Measurements from ENCODE around the gene CPEB2.
"Not testable (repeated sequence)": the region's sequence is repeated elsewhere in the genome, so short reads cannot be mapped to it uniquely, and the experiment has no call there.

CPEB2 gene

DNA sequence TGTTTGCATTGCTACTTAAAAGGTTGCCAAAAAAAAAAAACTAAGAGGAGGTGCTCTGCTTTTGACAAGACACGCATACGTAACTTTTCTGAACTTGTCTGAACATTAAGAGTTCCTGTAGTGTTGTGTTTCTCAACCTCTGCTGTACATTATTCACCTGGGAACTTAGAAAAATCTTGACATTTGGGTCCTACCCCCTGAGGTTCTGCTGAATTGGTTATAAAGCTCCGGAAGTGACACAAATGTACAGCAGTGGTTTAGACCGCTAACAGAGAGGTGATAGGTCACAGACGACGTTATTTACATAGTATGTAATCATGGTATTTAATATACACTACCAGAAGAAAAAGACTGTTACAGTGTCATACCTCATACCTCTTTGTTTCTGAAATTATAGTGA, 61.1 kb downstream of the CPEB2 start:
- no peak for DNase-seq

GRCh38 chr4:15065516-15065915, 63.2 kb downstream of the CPEB2 start:
- no peak for DNase-seq

DNA sequence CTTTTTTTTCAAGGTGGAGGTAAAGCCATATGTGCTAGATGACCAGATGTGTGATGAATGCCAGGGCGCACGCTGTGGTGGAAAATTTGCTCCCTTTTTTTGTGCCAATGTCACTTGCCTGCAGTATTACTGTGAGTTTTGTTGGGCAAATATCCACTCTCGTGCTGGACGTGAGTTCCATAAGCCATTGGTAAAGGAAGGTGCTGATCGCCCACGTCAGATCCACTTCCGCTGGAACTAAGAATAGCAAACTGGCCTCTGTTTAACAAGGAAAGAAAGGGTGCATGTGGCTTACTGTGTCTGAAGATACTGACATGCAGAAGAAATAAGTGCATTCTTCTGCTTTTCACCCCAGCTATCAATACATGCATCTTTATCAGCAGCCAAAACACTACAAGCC, 63.9 kb downstream of the CPEB2 start:
- no peak for DNase-seq

DNA sequence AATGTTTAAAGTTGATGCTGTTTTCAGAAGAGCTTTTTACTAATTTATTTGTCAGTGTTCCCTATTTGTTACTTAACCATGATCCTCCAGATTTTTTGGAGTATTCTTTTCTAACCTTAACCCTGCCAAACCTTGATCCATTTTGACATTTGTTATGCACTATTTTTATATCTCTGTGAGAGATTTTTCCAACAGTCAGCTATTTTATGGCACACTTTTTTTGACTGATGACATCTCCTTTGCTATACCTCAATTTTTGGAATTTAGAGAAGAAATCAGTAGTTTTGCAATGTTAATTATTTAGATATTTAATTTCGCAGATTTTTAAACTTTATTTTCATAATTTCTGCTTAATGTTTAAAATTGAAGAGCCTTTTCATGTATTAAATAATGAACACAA, 66.0 kb downstream of the CPEB2 start:
- DNase-seq = no peak

- DNase-seq = no peak
These were observed 73.6 kb downstream of the CPEB2 start for GRCh38 chr4:15075875-15076274.

DNA sequence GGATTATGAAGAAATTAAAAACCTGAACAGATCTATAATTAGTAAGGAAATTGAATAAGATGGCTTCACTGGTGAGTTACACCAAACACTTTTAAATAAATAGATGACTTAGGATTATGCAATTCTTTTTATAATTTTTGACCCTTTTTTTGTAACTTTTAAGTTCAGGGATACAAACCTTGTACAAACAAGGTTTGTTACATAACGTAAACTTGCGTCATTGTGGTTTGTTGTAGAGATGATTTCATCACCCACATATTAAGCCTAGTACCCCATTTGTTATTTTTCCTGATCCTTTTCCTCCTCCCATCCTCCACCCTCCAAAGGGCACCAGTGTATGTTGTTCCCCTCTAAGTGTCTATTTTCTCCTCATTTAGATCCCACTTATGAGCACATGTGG, 75.7 kb downstream of the CPEB2 start:
- DNase-seq = no peak

DNA sequence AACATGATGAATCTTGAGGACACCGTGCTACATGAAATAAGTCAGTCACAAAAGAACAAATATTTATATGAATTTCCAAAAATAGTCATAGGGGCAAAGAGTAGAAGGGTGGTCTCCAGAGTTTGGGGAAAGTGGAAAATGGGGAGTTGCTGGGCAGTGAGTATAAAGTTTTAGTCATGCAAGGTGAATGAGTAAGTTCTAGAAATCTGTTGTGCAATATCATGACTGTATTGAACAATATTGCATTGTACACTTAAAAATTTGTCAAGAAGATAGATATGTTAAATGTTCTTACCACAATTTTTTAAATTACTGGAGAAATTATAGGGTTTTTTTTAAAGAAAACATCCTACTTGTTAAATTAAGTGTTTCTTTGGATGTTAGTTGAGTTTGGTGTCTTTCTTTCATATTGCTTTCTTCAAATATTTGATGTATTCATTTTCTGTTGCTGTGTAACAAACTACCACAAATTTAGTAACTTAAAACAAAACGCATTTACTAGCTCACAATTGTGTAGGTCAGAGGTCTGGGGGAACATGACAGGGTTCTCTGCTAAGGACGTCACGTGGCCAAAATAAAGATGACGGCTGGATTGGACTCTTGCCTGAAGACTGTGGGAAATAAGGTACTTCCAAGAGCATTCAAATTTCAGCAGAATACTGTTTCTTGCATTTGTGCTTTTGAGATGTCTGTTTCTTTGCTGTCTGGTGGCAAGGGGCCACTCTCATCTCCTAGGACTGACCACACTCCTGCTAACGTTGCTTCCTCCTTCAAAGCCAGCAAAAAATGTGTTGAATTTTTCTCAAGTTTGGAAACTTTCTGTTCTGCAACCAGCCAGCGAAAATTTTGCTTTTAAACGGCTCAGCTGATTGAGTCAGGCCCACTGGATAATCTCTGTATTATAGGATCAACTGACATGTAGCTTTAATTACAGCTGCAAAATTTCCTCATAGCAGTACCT, 76.7 kb downstream of the CPEB2 start:
- DNase-seq = no peak

- DNase-seq = no peak
These were observed 82.5 kb downstream of the CPEB2 start for GRCh38 chr4:15084780-15085179.

- not testable (repeated sequence) for DNase-seq
These were observed 83.5 kb downstream of the CPEB2 start for GRCh38 chr4:15085762-15086161.

DNA sequence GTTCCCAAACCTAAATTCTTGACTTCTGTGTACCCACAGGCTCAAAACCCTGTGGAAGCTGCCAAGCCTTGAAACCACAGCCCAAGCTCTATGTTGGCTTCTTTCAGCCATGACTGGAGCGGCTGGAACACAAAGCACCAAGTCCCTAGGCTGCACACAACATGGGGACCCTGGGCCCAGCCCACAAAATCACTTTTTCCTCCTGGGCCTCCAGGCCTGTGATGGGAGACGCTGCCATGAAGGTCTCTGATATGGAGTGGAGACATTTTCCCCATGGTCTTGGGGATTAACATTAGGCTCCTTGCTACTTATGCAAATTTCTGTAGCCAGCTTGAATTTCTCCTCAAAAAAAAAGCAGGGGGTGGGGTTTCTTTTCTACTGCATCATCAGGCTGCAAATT, 84.0 kb downstream of the CPEB2 start:
- DNase-seq = not testable (repeated sequence)

- DNase-seq = no peak
These were observed 86.2 kb downstream of the CPEB2 start for GRCh38 chr4:15088394-15089035.

DNA sequence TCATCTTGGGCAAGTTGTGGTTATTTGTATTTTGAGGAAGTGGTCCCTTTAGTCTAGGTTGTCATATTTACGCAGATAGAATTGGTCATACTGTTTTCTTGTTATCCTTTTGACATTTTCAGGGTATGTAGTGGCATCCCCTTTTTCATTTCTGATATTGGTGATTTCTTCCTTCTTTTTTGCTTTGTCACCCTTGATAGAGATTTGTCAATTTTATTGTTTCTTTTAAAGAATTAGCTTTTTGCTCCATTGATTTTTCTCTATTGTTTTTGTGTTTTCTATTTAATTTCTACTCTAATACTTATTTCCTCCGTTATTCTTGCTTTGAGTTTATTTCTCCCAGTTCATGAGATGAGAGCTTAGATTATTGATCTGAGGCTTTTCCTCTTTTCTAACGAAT, 87.7 kb downstream of the CPEB2 start:
- no peak for DNase-seq

DNA sequence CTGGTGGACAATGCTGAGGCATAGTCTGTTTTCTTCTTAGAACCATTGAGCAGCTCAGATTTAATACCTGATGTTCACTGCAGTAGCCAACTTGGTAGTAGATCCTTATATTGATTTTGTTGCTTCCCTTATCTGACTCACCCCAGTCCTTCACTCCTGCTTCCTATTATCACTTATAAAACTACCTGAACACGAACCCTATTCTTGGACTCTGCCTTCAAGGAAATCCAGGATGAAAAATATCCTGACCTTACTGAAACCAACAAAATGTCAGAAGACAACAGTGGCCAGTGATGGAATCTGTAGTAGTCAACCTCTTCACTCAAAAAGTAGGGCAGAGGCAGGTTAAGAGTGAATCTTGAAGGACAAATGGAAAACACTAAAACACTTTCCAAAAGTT, 98.1 kb downstream of the CPEB2 start:
- no peak for DNase-seq

DNA sequence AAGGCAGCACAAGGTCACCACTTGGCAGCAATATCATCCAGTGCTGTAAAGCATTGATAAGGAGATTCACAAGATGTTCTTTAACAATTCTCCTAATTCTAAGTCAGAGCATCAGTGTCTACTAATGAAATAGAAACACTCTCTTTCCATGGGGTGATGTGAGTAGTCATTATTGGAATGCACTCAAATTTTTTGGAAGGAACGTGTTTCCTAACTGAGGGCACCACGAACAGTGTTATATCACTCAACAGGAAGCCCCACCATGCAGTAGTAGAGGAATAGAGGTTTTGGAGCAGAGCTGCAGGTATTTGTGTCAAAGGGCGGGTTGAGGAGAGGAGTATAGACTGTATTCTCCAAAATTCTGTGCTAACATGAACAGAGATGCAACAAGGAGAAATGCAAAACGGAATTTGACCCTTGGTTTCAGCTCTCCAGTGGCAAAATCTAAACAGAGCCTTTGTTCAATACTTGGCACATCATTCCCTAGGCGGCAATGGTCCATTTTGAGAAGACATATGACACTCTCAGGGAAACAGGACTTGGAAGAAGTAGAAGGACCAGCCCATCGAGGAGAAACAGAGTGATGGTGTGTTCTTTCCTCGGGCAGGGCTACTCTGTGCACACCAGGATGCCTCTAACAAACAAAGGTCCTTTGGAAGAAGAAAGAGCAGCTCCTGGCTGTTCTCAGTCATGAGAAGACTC, 98.9 kb downstream of the CPEB2 start:
- DNase-seq = no peak

DNA sequence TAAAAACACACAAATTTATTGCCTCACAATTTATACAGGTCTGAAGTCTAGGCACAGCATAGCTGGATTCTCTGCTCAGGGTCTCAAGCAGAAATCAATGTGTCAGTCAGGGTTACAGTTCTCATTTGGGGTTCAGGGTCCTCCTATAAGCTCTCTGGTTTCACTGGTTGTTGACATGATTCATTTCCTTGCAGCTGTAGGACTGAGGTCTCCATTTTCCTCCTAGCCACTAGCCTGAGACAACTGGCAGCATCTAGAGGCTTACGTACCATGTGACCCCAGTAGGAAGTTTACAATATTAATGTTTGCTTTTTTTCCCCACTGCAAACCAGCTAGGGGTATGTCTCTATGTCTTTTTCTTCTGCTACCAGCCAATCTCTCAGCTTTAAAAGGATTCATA, 102.5 kb downstream of the CPEB2 start:
- no peak for DNase-seq

- DNase-seq = no peak
These were observed 104.1 kb downstream of the CPEB2 start for GRCh38 chr4:15106399-15106798.

DNA sequence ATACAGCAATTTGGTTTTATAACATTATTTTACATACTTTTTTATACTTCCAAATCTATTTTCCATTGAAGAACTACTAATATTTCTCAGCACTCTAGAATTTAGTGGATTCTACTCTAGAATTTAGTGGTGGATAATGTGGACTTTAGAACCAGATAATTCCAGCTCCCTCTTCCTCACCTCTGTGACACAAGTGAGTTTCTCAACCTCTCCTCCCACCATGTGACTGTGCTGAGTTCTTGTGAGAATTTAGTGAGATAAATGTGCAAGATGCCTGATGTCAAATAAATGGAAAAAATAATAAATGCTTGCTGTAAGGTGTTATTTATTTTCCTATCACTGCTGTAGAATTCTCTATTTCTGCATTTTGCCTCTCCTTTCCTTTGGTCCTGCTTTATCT, 107.3 kb downstream of the CPEB2 start:
- no peak for DNase-seq

DNA sequence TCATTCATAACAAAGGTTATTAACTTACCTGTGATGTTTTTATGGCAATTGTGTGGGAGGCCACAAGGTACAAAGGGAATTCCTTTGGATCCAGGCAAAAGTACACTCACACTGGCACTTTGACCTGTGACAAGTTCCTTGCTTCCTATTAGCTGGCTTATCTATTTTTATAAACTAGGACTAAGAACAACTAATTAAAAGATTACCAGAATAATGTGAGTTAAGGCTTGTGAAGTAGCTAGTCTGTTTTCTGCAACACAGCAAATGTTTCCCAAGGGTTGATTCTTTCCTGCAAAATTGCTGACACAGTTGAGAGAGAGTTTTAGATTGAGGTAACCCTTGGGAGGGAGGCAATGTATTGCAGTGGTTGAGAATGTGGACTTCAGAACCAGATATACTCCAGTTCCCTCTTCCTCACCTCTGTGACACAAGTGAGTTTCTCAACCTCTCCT, 107.9 kb downstream of the CPEB2 start:
- no peak for DNase-seq

- no peak for DNase-seq
These were observed 114.3 kb downstream of the CPEB2 start for GRCh38 chr4:15116509-15117079.

DNA sequence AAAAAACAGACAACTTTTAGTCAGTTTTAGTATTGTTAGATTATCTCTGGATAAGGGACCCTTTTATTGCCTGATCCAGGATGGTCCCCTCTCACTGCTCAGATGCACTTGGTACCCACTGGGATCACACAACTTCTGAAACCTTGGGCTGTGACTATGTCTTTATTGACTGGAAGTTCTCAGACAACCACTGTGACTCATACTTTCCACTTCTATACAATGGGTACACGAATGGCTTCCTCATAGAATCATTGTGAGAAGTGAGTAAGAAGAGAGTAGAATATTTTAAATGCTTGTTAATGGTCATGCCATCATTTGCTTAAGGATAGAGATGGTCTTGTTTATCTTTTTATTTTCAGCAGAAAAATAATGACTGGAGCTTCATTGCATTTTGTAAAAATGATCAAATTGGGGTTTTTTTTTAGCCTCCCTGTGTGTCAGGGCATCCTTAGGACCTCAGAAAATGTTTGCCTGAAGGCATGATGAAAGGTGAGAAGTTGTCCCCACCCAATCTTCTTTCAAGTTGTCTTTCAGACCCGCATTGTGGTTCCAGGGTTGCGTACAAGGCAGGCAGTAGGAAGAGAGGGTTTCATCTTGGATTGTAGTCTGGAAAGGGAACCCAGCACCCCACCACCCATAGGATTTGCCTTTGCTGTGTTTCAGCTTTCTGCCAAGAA, 115.1 kb downstream of the CPEB2 start:
- DNase-seq = no peak

- no peak for DNase-seq
These were observed 116.0 kb downstream of the CPEB2 start for GRCh38 chr4:15118292-15118691.

Data from CD4-positive, alpha-beta T cell treated with Interleukin-1 beta for 1 hour (primary cell).